Activated CD4-positive, alpha-beta T cell treated with anti-CD3 and anti-CD28 coated beads, Interleukin-2, Interleukin-4, amounts not matched to agents 100 ng/mL and 50 ng/mL, durations not matched to agents 16 hours and 8 hours (primary cell): ENCODE results near the gene THRSP.
"Not testable (repeated sequence)": the region's sequence is repeated elsewhere in the genome, so short reads cannot be mapped to it uniquely, and the experiment has no call there.

Source experiments
- DNase-seq: peaks from one replicate; pipeline ENCODE4 v3.0.0-alpha.2; 2020; ENCODE audit warnings: low spot score

THRSP gene

DNA sequence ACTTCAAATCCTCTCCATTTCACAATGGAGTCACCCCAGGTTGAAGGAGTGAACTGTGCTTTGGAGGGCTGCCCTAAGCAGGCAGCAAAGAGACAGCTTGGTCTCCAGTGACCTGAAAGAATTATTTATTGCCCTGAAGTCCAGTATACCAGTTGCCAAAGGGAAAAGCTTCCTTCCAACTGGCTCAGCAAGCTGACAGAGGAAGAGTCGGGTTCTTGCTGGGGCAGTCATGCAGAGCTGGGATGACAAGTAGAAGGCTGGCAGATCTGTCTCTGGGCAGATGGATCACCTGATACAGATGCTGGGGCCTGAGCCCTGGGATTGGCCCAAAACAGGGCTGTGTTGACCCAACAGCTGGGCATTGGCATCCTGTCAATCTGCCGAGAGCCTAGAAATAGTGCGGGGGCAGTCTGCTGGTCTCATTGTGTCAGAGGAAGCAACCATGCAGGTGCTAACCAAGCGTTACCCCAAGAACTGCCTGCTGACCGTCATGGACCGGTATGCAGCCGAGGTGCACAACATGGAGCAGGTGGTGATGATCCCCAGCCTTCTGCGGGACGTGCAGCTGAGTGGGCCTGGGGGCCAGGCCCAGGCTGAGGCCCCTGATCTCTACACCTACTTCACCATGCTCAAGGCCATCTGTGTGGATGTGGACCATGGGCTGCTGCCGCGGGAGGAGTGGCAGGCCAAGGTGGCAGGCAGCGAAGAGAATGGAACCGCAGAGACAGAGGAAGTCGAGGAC is at the start of gene THRSP:
TSS of gene THRSP (plus strand) at position 422 of the 742 bp plus-strand sequence. CDS start at position 443, 21 bp downstream.
- no peak for DNase-seq

DNA sequence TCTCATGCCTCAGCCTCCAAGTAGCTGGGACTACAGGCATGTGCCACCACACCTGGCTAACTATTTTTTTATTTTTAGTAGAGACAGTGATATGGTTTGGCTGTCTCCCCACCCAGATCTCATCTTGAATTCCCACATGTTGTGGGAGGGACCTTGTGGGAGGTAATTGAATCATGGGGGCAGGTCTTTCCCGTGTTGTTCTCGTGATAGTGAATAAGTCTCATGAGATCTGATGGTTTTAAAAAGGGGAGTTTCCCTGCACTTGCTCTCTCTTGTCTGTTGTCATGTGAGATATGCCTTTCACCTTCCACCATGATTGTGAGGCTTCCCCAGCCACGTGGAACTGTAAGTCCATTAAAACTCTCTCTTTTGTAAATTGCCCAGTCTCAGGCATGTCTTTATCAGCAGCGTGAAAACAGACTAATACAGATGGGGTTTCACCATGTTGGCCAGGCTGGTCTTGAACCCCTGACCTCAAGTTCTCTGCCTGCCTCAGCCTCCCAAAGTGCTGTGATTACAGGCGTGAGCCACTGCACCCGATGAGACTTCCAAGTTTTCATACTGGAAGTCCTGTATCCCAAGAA is 48.6 kb upstream of the THRSP start:
- not testable (repeated sequence) for DNase-seq

DNA sequence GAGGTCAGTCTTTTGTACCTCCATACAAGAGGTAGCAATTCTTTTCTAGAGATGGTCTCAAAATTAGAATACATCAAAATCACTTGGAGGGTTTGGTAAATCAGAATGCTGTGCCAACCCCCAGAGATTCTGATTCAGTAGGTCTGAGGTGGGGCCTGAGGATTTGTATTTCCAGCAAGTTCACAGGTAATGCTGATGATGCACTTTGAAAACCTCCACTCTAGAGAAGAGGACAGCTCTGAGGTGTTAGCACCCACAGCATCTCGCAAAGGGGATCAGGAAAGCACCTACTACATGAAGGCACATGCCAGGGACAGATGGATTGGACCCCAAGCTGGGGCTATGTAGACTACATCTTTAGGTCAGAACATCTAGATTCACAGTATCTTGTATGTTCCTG is 47.8 kb upstream of the THRSP start:
- DNase-seq: no peak

DNA sequence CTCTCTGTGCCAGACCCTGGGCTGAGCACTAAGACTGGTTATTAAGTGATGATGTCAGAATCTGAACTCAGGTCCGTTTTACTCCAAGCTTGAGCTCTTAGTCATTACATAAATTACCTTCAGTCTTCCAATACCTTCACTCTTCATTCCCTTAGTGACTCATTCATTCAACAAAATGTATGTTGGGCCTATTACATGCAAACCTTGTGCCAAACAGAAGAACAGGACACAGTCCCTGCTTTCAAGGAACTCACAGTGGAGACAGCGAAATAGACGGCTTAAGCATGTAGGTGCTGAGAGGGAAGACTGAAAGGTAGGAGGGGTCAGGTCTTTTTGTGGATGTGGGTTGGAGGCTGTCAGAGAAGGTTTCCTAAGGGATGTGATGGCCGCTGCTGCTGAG is 43.9 kb upstream of the THRSP start:
- DNase-seq: no peak

GRCh38 chr11:78020246-78020645 is 43.4 kb upstream of the THRSP start:
- no peak for DNase-seq

DNA sequence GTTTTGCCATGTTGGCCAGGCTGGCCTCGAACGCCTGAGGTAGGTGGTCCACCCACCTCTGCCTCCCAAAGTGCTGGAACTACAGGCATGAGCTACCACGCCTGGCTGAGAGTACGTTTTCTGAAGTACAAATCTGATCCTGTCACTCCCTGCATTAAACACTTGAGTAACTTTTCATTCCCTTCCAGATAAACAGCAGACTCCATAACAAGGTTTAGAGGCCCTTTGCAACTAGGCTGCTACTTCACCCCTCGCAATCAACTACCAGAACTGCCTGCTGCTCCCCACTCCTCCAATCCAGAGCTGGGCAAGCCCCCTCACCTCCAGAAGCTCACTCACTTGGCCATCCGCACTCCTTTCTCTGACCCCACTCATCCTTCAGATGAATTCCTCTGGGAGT is 42.0 kb upstream of the THRSP start:
- DNase-seq: no peak

DNA sequence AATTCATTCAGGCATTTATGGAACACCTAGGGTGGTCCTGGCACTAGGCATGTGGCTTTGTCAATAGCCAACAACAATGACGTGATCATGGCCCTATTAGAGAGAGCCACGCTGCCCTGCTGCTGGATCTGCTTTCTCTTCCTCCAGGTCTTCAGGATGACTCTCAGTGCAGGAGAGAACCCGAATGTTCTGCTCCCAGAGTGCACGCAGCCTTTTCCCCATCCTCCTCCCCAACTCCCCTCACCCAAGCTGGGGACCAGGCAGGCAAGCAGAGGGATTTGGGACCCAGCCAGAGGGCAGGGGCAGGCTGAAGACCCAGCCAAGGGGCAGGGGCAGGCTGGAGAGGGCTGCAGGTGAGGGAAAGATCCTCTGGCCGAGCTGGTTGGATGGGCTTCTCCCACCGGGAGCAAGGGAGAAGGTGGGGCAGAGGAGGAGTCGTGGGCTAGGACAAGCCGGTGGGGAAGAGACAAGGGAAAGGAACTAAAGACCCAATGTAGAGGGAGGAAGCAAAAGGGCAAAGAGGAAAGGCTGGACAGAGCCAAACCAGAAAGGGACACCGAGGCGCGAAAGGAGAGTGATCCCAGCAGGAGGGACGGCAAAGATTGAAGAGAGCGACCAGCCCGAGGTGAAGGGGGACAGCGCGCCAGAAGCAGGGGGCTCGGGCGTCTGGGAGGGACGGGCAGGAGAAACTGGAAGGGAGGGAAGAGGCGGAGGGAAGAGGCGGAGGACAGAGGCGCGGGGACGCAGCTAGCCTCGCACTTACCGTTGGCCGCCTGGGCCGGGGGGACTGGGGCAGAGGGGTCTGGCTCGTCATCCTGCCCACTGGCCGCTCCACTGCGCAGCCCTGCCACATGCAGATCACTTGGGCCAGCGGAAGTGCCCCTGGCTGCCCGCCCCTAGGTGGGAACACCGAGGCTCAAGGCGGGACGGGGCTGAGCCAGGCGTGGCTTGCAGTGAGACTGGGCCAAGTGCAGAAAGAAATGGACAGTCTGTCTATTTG is 41.0 kb upstream of the THRSP start, which contains the start of gene KCTD14:
TSS of gene KCTD14 (minus strand) at position 880 of the 1,000 bp plus-strand sequence. CDS start at position 853, 27 bp downstream.
- no peak for DNase-seq

- no peak for DNase-seq
Observed at GRCh38 chr11:78023426-78023825, 40.2 kb upstream of the THRSP start.

DNA sequence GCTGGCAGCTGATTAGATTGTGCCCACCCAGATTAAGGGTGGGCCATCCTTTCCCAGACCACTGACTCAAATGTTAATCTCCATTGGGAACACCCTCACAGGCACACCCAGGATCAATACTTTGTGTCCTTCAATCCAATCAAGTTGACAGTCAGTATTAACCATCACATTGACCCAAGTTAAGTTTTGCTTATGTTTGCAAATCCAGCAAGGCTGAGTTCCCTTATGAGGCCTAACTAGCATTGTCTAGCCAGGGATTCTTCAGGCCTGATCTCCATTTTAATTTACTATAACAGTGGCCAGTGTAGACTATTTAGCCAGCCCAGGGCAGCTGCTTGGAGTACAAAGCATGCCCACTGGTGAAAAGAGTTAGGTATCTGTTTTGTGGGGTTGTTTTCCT is 38.3 kb upstream of the THRSP start:
- DNase-seq: no peak

- DNase-seq: no peak
Observed at GRCh38 chr11:78027759-78028158, 35.9 kb upstream of the THRSP start.

GRCh38 chr11:78028423-78028822 is 35.2 kb upstream of the THRSP start:
- DNase-seq: not testable (repeated sequence)

DNA sequence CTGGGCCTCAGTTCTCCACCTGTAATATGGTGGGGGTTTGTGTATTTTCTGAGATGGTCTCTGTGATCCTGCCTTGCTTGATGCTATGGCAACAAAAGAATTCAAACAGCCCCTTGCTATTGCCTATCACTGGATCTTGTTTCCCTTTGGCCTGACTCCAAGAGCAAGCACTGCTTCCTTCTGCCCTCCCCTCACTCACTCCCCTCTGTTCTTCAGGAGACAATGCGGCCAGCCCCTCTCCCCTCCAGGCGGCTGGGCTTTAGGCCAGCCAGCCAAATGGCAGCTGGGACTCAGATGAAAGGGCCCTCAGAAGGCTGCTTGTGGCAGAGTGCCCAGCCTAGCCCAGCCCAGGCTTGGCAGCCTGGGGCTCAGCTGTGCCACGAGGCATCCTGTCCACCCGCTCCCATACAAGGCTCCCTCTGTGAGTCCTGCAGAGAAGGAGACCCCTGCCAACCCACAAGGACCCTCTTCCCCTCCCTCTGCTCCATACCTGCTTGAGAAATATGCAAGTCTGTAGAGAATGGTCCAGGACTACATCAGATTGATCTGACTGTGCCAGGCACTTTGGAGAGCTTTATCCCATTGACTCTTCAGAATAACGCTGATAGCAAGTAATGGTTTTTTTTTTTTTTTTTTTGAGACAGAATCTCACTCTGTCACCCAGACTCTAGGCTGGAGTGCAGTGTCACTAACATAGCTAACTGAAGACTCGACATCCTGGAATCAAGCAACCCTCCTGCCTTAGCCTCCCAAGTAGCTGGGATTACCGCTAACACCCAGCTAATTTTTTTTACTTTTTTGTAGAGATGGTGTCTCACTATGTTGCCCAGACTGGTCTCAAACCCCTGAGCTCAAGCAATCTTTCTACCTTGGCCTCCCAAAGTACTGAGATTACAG is 33.0 kb upstream of the THRSP start:
- no peak for DNase-seq

DNA sequence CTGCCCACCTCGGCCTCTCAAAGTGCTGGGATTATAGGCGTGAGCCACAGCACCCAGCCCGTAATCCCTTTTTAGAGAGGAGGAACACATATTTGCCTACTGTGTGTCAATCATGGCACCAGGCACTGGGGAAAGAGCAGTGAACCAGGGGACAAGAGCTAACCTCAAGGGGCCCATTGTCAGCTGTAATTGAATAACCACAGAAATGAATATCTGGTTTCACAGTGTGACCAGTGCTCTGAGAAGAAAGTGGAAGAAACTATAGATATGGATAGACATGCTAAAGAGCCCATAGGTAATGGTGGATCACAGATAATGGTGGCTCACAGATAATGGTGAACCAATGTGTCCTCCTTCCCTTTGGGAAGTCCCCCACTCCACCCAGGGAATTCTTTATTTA is 32.0 kb upstream of the THRSP start:
- no peak for DNase-seq

DNA sequence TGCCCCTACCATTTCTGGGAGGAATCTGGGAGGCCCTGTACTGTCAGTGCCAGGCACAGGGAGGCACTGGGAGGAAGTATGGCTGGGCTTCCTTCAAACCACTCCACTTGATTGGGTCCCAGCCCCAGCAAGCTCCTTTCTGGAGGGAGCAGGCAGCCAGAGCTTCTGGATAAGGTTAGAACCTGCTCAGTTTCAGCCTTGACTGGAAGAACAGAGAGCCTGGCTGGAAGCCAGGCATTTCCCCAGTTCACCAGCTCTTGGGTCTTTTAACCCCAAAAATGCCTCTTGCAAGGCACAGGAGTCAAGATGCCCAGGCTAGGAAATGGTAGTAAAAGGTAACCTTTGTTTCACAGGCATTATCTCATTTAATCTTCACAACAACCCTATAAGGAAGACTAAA is 31.6 kb upstream of the THRSP start:
- DNase-seq: no peak

GRCh38 chr11:78033040-78033439 is 30.6 kb upstream of the THRSP start:
- DNase-seq: no peak

- DNase-seq: no peak
Observed at GRCh38 chr11:78034623-78035022, 29.0 kb upstream of the THRSP start.

GRCh38 chr11:78036313-78036712 is 27.3 kb upstream of the THRSP start:
- DNase-seq: no peak

- no peak for DNase-seq
Observed at GRCh38 chr11:78037056-78037455, 26.6 kb upstream of the THRSP start.

GRCh38 chr11:78037825-78038620 is 25.6 kb upstream of the THRSP start:
- DNase-seq: no peak

DNA sequence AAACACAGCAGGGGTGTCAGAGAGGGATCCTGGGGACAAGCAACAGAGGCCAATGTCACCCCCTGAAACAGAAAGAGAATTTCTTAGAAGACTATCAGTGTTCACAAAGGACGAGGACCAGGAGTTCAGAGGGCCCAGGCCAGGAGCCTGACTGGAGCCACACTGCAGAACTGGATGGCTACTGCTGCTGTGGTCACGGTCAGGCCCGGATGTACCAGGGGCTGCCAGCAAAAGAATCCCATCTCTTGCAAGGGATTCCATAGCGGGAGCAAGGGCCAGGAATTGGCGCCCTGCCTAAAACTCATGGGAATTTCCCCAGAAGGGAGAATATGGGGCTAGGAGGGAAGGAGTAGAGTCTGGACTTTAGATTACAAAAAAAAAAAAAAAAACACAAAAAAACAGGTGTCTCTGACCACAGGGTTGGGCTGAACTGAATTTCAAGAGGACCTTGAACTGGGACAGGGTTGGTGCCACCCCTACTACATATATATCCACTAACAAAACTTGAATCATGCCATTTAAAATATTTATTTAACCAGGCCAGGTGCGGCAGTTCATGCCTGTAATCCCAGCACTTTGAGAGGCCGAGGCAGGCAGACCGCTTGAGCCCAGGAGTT is 24.9 kb upstream of the THRSP start:
- no peak for DNase-seq
